ENCODE data around the gene EYA4.
A peak's percentile ranks its signal among the peaks of the same experiment; 100 is the strongest.

Gene EYA4

DNA sequence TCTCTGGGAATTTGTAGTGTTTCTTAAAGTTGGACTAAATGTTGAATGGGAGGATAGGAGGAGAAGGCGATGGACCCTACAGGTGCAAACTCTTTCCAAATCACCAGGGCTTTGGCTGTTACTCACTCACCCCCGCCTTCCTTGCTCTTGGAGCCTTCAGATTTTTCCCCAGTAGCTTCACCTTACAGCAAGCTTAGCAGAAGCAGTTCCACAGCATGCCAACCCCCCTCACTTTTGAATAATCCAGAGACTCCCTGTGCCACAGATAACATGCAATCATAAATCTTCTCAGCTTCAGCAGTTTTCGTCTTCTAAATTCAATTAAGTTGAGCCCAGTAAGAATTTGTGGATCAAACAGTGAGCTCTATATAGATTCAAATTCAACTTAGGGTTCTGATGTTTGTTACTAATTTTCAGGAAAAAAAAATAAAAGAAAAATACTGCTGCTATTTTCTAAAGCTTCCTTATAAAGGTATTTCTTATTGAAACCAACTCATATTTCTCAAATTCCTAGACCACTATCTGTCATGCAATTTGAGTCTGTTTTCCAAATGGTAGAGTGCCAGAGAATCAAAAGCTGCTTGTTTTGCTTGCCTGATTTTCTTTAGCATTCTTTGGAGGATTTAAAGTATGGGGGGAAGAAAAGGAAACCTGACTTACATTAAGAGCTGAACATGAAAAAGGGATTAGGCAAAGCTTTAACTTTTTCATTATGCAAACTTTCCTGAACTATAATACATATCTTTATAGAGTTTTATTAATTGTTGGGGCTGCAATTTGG is 166.4 kb downstream of the EYA4 start:
- DNase-seq = no peak

DNA sequence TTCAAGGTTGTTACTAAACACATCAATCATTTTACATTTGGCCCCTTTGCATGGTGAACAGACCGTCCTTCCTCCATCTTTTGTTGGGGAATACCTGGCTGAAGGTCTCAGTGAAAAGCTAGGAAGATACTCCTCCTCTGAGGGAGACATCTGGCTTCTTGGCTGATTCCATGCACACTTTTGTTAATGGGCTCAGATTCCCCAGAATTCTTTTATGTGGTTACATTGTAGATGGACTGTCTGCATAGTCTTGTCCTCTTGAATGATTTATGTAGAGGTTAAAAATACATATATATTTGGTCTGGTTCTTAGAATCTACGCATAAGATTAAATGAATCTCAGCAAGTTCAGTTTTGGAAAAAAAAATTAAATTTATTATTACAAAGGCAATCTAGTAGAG is 167.0 kb downstream of the EYA4 start:
- no peak for DNase-seq

DNA sequence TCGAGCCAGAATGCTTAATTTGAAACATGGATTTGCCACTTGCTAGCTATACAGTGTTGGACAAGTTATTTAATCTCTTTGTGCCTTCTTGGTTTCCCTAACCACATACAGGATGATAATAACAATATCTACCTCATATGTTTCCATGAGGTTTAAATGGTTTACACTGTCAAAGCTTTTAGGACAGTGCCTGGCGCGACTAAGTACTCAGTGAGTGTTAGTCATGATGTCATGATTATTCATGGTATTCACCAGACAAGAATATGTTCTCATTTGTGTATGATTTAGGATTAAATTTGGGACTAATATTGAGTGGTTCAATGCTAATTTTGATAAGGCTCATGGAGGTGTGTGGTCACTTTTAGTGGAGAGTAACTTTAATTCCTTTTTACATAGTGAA is 167.4 kb downstream of the EYA4 start:
- DNase-seq = no peak

DNA sequence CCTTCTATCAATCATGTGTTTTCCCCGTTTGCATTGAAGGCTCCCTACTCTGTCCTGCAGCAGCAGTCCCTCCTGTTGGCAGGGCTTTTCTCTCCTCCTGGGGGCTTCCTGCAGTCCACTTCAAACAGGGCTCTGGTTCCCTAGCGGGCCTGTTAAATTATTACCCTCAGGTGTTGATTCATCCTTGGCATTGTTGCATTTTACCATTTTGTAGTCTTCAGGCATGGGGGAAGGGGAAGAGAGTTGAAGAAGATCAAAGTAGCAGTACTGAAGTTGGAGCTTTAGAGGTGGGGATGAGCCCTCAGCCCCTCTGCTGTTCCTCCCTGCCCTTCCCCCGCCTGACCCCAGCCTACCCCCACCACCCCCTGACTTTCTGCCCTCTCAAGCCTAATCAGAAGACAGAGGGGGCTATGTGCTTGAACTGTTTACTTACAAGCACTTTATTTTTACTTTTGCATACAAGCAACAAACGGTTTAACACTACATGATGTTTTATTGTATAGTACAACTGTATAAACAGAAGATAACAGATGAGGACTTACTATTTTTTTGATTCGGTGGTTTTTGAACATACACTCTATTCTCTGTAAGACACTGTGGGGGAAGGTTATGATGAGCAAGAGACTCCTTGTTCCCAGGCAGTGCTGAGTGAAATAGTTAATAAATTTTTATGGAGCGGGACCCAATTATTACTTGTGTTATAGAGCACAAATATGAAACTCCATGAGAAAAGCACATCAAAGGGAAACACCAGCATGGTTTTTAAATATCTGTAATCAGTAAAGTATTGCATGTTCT is 169.7 kb downstream of the EYA4 start:
- DNase-seq = peak; percentile 70

DNA sequence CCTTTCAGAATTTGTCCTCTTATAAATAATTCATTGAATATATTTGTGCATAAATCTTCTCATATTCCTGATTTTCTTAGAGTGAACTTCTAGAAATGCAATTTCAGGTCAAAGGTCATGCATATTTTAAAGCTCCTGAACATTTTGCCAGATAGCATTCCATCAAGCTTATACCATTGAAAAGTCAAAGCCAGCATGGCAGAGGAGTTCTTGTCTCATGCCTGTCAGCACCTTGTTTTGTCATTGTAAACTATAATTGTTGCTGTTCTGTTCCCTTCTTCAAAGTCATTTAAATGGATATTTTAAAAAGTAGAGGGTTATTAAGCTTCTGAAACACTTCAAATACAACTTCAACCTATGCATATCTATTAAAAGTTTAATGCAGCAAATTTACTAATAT is 170.6 kb downstream of the EYA4 start:
- no peak for DNase-seq

DNA sequence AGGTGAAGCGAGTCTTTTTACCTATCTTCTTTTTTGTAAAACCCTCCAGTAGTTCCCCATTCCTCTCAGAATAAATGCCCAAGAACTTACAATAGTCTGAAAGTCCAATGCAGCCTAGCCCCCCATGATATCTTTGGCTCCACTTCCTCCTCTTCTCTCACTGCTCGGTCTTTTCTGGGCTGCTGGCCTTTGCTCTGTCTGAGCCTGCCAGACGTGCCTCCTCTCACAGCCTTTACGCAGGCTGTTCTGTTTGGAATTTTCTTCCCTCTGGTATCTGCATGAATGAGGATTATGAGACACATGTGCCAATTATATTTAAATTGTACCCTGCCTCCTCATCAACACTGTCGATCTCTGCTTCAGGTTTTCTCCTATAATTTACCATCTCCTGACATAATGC is 174.1 kb downstream of the EYA4 start:
- no peak for DNase-seq

DNA sequence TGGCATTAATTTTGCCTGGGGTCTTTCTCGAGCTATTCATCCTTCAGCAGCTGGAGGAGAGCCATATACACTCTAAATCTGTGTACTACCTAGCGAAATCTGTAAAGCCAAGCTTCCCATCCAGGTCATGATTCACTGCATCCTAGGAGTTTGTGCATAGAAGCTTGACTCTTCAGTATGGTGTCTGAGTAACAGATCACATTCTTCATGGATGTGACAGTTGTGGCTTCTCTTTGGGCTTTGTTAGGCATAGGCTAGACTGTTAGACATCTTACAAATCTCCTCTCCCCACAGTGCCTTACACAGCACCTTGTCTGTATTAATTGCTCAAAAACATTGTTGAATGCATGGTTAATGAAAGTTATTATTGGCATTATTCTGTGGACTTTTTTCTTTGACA is 177.0 kb downstream of the EYA4 start:
- no peak for DNase-seq

DNA sequence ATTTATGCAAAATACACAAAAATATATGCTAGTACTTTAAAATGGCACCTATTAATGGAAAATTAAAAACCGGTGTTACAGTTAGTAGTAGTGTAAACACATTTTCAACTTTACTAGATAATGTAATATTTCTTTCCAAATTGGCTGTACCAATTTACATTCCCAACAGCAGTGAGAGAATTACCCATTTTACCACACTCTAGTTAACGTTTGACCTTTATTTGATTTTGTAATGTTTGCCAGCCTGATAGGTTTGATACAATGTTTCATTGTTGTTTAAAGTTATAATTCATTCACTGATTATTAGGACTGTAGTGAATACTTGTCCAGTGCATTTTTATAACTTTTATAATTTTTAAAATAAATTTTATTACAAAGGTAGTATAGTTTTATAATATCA is 182.1 kb downstream of the EYA4 start:
- no peak for DNase-seq

DNA sequence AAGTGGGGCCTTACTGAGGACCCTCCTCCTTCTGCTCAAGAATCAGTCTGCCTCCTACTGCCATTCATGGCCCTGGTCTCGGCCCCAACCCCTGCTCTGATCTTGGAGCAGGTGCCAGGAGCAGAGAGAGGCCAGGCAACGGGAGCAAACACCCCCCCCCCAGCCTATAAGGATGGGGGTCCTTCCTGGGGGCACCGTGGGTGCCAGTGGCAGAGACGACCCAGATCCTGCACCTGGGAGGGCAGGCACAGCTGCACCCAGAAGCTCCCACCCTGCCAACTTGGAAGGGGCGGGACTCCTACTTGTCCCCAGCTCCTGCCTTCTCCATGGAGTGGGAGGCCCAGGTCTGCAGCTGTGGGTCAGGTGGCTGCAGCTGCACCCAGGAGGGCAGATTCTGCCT is 183.2 kb downstream of the EYA4 start:
- DNase-seq = no peak

DNA sequence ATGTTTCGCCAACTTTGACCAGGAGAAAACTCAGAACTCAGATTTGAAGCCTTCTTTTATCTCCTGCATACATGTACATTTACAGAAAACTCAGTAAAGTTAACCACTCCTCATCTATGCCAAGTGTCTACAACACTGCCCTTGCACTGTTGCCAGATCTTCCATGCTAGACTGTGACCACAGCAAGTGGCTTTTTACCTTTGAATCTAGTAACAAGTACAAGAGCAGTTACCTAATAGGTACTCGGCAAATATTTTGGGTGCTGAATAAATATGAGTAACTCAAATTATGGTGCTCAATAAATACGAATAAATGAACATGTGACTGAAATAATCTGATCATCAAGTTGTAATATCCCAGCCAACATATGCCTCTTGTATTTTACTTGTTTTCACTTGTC is 184.9 kb downstream of the EYA4 start:
- DNase-seq = no peak

DNA sequence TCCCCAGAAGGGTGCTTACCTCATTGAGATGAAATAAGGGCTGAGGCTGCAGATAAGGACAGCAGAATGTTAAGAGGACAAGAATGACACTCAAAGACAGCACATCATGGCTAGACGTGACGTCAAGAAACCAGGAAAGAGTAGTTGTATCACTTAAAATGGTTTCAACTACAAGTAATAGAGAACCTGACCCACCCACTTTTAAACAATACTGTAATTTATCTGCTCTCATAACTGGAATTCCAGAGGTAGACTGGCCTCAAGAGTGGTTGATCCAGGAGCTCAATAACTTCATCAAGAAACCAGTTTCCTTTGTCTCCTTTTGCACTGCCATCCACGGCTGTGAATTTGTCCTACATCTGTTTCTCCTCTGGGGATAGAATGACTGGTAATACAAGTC is 187.1 kb downstream of the EYA4 start:
- DNase-seq = peak; percentile 68

DNA sequence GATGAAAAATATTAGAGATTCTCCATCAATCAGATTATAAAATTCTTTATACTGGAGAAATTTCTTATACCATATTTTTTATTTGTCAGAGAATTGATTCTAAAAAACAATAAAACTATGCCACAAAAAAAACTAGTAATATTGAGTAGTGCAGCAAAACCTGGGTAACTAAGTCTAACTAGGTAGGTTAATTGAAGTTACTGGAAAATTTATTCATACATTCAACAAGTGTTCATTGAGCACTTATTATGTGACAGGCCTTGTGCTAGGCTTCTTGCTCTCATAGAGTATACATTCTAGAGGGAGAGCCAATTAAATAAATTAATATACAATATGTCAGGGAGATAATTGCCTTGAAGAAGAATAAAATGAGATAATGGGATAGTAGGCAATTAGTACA is 189.4 kb downstream of the EYA4 start:
- DNase-seq = no peak

DNA sequence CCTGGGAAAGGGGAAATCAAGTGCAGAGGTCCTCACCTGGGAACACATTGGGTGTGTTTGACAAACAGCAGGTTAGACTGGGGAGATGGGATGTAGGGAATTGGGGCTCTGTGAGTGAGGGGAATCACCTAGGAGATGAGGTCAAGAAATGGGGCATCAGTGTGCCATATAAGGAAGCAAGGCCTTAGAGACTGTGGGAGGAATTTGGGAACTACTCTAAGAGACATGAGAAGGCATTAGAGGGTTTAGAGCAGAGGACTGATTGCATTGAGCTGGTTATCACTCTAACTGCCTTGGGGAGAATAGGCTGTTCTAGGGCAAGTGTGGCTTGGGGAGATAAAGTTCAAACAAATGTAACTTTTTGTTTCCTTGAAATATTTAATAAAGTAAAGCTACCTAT is 189.9 kb downstream of the EYA4 start:
- no peak for DNase-seq

DNA sequence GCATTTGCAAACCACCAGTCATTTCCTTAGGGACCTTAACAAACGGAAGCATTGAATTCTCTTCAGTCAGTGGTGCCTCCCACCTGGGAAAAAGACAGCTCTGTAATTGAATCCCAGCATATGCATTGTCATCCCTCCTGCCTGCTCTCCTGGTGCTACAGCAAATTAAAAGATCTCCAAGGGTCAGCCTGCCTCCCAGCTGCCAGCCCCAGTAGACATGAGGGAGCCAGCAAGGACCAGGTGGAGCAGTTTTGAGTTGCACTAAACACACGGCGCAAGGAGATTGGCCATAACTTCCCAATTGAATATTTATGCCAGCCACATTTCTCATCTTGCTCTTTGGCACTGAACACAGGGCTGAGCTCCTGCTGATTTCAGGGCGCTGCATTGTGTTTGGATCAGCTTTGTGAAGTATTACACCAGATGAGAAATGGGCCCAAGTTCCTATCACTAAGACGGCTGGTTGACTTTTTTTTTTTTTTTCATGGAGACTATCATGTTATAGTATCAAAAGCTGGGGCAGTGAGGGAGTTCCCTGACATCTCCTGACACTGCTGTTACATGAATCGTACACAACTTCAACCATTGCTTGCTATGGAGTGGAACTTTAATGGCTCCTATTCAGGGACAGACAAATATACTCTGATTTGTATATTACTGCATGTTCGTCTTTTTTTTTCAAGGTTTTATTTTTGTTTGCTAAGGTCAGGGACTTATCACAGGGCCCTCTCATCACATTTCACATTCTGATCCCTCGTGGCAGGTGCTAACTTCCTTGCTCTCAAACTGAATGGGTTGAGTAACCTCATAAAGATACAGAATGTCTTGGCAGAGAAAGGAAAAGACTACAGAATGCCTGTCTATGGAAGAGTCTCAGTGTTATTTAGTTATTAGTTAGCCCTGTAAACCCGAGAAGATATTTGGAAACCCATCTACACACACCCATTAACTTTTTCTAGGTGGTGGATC is 191.1 kb downstream of the EYA4 start:
- DNase-seq = no peak

DNA sequence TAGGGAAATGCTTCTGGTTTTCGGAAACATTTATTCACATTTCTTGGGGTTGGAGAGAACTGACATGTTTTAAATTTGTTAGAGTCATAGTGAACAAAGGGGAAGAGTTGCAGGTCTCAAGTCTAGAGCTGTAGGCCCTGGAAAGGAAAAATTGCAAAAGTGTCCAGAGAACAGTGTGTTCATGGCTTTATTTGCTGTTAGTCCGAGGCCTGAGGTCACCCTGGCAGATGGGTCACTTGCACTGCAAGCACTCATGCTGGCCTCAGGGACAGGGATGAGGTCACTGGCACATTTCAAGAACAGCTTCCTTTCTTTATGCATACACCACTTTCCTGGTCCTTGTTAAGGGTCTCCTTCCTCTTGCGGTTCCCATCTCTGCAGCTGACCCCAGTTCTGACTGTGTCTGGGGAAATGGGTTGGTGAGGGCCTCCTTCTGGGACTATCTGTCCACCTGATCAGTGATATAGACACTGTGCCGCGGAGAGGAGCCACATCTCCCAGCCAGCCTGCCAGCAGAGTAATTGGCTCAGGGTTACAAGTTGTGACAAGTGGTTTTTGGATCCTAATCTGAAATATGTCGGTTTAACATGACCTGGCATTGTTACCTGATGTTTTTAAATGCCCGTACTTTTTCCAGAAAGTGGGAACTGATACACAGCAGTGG is 194.0 kb downstream of the EYA4 start:
- DNase-seq = no peak

DNA sequence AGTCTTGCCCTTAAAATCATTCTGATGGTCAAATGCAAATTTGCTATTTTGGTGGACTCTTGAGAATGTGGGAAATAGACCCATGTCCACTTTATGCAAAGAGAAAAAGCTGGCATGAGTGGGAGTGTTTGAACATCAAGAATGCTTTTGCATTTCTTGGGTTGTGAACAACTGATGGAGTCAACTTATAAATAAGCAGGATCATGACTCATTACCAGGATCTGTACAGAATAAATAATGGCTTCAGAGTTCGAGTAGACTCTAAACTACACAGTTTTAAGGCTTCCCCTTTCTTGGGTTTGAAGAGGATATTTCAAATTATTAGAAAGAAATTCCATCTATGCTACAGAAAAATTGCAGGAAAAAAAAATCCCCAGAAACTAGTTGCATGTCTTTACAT is 195.5 kb downstream of the EYA4 start:
- DNase-seq = no peak

DNA sequence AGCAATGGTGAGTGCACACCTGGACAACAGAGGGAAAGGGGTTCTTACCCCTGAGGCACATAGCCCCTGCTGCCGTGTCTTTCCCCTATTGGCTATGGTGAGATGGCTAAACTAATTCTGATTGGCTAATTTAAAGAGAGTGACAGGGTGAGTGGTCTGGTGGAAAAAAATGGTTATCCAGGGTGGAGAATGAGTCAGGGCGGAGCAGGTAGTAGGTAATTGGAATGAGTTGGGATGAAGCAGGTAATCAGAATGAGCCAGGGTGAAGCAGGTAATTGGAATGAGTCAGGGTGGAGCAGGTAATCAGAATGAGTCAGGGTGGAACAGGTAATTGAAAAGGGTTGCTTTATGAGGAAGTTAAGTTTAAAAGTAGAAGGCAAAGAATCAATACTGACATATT is 200.3 kb downstream of the EYA4 start:
- no peak for DNase-seq

DNA sequence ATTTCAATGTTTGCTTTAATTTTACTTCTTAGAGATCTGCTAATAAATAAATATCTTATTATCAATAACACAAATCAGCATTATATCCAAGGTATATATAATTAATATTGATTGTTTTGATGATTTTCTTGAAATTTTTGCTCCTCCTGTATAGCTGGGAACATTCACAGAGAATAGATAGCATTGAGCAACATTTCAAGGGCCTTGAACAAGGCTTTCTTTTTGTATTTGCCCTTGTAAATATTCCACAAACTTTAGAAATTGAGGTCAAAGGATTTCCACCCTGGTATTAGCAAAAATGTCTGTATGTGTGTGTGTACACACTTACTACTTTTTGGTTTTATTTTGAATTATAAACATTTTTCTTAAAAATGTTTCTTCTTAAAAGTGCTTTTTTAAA is 205.6 kb downstream of the EYA4 start:
- no peak for DNase-seq

DNA sequence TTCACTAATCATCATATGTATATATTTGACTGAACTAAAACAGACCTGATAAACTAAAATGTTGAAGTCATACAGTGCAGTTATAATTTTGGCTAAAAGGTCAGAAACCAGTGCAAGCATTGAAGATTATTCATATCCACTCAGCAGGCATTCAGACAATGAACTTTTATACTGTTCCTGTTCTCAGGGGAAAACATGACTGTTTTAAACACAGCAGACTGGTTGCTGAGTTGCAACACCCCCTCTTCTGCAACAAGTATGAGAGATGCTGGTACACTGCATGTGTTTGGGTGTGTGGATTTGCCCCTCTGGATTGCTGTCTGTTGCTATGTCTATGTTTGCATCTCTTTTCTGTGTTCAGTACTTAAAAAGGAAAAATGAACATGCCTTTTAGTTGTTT is 206.8 kb downstream of the EYA4 start:
- no peak for DNase-seq

DNA sequence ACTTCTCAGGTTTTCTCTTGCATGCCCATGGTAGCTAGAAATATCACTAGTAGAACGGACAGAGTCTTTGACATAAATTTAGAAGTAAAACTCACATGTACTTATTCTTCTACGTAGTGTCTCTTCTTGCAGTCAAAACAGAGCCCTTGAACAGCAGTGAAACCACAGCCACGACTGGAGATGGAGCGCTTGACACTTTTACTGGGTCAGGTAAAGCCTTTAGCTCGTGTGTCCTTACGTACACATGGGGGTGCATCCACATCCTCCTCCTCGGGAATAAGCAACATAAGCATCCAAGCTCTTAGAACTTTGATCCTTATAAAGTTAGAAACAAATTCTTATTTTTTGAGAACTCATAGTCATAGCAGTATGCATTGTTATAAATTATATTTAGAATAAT is 215.3 kb downstream of the EYA4 start:
- no peak for DNase-seq

DNA sequence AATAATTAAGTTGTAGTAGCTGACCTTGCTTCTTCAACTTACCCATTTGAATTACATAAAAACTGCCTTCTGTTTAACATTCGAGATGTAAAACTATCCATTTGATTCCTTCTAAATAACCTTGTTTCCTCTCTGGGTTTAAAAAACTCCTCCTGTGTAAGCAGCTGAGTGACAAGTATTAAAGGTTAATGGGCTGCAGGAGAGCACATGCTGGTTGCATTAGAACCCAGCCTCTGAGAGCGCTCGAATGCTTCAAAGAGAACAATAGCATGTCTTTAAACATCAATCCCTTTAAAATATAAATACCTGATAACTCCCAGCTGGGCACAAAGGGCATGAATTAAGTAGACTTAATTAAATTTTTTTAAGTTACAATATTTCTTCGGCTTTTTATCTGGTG is 215.8 kb downstream of the EYA4 start:
- no peak for DNase-seq

DNA sequence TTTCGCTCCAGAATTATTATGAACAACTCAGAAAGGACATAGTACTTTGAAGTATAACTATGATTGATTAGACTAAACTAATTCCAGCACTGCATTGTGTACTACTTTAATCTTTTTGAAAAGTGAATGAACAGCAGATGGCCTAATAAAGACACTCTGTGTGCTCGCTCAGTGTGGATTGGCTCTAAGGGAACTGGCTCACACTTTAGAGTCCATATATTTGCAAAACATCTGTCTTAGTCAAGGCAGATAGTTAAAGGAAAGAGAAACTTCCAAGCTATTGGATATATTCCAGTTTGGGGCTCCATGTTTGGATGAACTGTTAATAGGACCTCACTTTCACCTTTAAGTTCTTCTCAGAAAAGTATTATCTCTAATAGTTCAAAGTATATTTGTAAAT is 218.9 kb downstream of the EYA4 start:
- DNase-seq = no peak

DNA sequence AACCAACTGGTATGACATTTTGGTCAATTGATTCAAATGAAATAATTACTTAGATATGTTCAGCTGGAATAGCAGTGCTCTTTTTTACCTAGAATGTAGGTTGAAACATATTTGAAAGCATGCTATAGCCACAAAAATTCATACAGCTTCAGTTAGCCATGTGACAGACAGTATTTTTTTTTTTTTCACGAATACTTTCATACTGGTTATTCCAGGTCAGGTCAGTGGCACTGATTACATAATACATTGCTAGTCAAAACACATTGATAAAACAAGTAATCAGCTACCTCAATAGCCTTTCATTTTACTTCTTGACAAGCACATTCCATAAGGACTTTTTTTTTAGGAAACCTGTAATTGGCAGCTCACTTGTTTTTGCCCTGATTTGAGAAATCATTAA is 222.6 kb downstream of the EYA4 start:
- no peak for DNase-seq
